HEK293 (cell line): ENCODE data around the gene ACER3.

ENCODE experiments used
- CTCF ChIA-PET: fragments of 350-600 bp; formaldehyde crosslinking; extraction: SDS; loops from one replicate; lab custom pipeline; 2021; ENCODE audit warnings: antibody characterized with exemption; lab: Yijun Ruan, JAX
- POLR2A ChIA-PET: fragments of 300-600 bp; formaldehyde crosslinking; extraction: SDS; loops from one replicate; lab custom pipeline; 2020; ENCODE audit warnings: antibody characterized with exemption, inconsistent platforms; lab: Yijun Ruan, JAX
- H3K27ac ChIP-seq: fragments of 200-500 bp; sonication (Bioruptor generic); 2 replicates; pipeline ENCODE4 v1.5.1; 2014; ENCODE audit warnings: low read depth, low read length, control low read depth, inconsistent platforms; ENCODE audit errors: extremely low read depth
- H3K36me3 ChIP-seq, 2 experiments: fragments of 200-500 bp in 1 of 2; sonication (Bioruptor generic) in 1 of 2; 1 replicate in 1 of 2; 2 replicates in 1 of 2; pipeline ENCODE4 v1.5.1; 2014 to 2017; ENCODE audit warnings: inconsistent platforms in 2 of 2, low read length in 2 of 2; ENCODE audit not compliant: control insufficient read depth in 2 of 2, insufficient read depth in 1 of 2
- H3K4me1 ChIP-seq: fragments of 200-500 bp; sonication (Bioruptor generic); 2 replicates; pipeline ENCODE4 v1.5.1; 2014; ENCODE audit warnings: mild to moderate bottlenecking, low read length, inconsistent platforms; ENCODE audit not compliant: control insufficient read depth, insufficient read depth
- H3K4me3 ChIP-seq: 2 replicates; pipeline ENCODE4 v1.5.1; 2011; ENCODE audit warnings: low read depth, mild to moderate bottlenecking, control low read depth, low read length, moderate library complexity
- H3K9me3 ChIP-seq: fragments of 200-500 bp; sonication (Bioruptor generic); 2 replicates; pipeline ENCODE4 v1.5.1; 2014; ENCODE audit warnings: low read depth, low read length, inconsistent platforms; ENCODE audit not compliant: control insufficient read depth, insufficient read depth
- FEZF1 ChIP-seq: fragments of 450-650 bp; formaldehyde crosslinking; IDR thresholded peaks from 2 replicates; pipeline ENCODE4 v1.5.1; 2016; ENCODE audit warnings: missing biosample characterization, missing genetic modification characterization
- SP3 ChIP-seq: fragments of 450-650 bp; formaldehyde crosslinking; IDR thresholded peaks from 2 replicates; pipeline ENCODE4 v1.5.1; 2016; ENCODE audit warnings: missing biosample characterization, missing genetic modification characterization
- SP7 ChIP-seq: fragments of 450-650 bp; formaldehyde crosslinking; IDR thresholded peaks from 2 replicates; pipeline ENCODE4 v1.5.1; 2016; ENCODE audit warnings: missing biosample characterization, missing genetic modification characterization
- ZBTB48 ChIP-seq: fragments of 450-650 bp; formaldehyde crosslinking; IDR thresholded peaks from 2 replicates; pipeline ENCODE4 v1.5.1; 2016; ENCODE audit warnings: missing biosample characterization, missing genetic modification characterization
- ZNF155 ChIP-seq: fragments of 450-650 bp; formaldehyde crosslinking; IDR thresholded peaks from 2 replicates; pipeline ENCODE4 v1.5.1; 2016; ENCODE audit warnings: missing biosample characterization, missing genetic modification characterization
- ZNF16 ChIP-seq: fragments of 450-650 bp; formaldehyde crosslinking; IDR thresholded peaks from 2 replicates; pipeline ENCODE4 v1.5.1; 2016; ENCODE audit warnings: low read depth, missing biosample characterization, missing genetic modification characterization
- ZNF202 ChIP-seq: fragments of 450-650 bp; formaldehyde crosslinking; IDR thresholded peaks from 2 replicates; pipeline ENCODE4 v1.5.1; 2016; ENCODE audit warnings: missing biosample characterization, missing genetic modification characterization, borderline replicate concordance
- ZNF404 ChIP-seq: fragments of 450-650 bp; formaldehyde crosslinking; IDR thresholded peaks from 2 replicates; pipeline ENCODE4 v1.5.1; 2017; ENCODE audit warnings: missing biosample characterization, missing genetic modification characterization
- ZNF426 ChIP-seq: fragments of 450-650 bp; formaldehyde crosslinking; IDR thresholded peaks from 2 replicates; pipeline ENCODE4 v1.5.1; 2017; ENCODE audit warnings: missing biosample characterization, missing genetic modification characterization, mild to moderate bottlenecking, inconsistent platforms, moderate library complexity
- ZNF626 ChIP-seq: fragments of 450-650 bp; sonication (Bioruptor Pico); formaldehyde crosslinking; IDR thresholded peaks from 2 replicates; pipeline ENCODE4 v1.5.1; 2018; ENCODE audit warnings: missing biosample characterization, missing genetic modification characterization, inconsistent platforms
- ZNF776 ChIP-seq: fragments of 450-650 bp; formaldehyde crosslinking; IDR thresholded peaks from 2 replicates; pipeline ENCODE4 v1.5.0; 2017; ENCODE audit warnings: missing biosample characterization, missing genetic modification characterization, borderline replicate concordance
- ZNF837 ChIP-seq: fragments of 450-650 bp; formaldehyde crosslinking; IDR thresholded peaks from 2 replicates; pipeline ENCODE4 v1.5.1; 2016; ENCODE audit warnings: missing biosample characterization, missing genetic modification characterization
- TF ChIP-seq, protein P1 (sequence below): fragments of 450-650 bp; formaldehyde crosslinking; IDR thresholded peaks from 2 replicates; pipeline ENCODE4 v1.5.1; 2016; ENCODE audit warnings: missing biosample characterization, missing genetic modification characterization
- TF ChIP-seq, protein P2 (sequence below): fragments of 450-650 bp; formaldehyde crosslinking; IDR thresholded peaks from 2 replicates; pipeline ENCODE4 v1.5.1; 2016; ENCODE audit warnings: missing biosample characterization, missing genetic modification characterization
- TF ChIP-seq, protein P3 (sequence below): fragments of 450-650 bp; formaldehyde crosslinking; IDR thresholded peaks from 2 replicates; pipeline ENCODE4 v1.5.1; 2017; ENCODE audit warnings: missing biosample characterization, mild to moderate bottlenecking, missing genetic modification characterization, moderate library complexity
- TF ChIP-seq, protein P4 (sequence below): fragments of 450-650 bp; formaldehyde crosslinking; IDR thresholded peaks from 2 replicates; pipeline ENCODE4 v1.5.1; 2016; ENCODE audit warnings: missing biosample characterization, missing genetic modification characterization
- TF ChIP-seq, protein P5 (sequence below): fragments of 450-650 bp; formaldehyde crosslinking; IDR thresholded peaks from 2 replicates; pipeline ENCODE4 v1.5.1; 2016; ENCODE audit warnings: missing biosample characterization, missing genetic modification characterization, borderline replicate concordance

ACER3 gene

DNA sequence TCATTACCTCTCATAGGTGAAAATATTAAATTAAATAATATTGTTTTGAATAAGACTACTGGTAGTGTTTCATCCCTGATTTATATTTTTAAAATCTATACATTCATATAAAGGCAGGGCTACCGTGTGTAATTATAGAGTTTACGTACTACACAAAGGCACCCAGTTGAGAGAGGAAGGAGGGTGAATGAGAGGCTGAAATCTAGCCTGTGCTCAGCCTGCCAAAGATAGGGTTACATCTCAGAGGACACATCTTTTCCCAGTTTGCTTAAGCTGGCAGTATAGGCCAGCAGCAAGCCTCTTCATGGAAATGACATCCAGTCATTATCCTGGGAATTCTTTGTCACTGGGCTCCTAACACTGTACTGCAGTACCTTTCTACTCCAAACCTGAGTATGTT is 166.0 kb downstream of the ACER3 start (continued):
- TF ChIP-seq, protein P1, sequence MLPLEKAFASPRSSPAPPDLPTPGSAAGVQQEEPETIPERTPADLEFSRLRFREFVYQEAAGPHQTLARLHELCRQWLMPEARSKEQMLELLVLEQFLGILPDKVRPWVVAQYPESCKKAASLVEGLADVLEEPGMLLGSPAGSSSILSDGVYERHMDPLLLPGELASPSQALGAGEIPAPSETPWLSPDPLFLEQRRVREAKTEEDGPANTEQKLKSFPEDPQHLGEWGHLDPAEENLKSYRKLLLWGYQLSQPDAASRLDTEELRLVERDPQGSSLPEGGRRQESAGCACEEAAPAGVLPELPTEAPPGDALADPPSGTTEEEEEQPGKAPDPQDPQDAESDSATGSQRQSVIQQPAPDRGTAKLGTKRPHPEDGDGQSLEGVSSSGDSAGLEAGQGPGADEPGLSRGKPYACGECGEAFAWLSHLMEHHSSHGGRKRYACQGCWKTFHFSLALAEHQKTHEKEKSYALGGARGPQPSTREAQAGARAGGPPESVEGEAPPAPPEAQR (tag by site-specific recombination), result no peak

GRCh38 chr11:77027275-77027674 is 166.6 kb downstream of the ACER3 start:
- H3K4me3 ChIP-seq, result no peak overlapping the region

DNA sequence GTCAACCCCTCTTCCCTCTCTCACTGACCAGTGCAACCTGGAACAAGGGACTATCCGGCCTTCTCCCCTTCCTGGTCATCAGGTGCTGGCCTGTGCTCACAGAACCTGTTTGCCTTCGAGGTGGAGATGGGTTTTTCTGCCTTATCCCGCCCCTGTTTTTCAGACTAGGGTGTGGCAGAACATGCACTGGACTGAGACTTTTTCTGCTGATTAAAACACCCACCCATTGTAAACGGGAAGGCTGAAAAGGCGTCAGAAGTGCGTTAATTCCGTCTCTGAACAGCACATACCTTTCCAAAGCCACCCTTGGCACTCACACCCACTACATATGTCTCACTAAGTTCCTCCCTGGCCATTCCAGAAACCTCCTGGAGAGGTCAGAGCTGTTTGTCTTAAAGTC is 169.1 kb downstream of the ACER3 start:
- ChIA-PET CTCF (interaction anchor here (0.8 to 2.3 kb wide), 3 partner anchors 15 to 111 kb away, joined by 3 to 8 read pairs (median 5); no protein-coding TSS in a partner anchor), POLR2A (interaction anchor here (0.6 kb wide), 1 partner anchor 226 kb away, joined by 6 read pairs; no protein-coding TSS in a partner anchor)
- H3K27ac ChIP-seq, result no peak overlapping the region
- H3K4me1 ChIP-seq, result no peaks in the 10 kb centered on the region
- no peak for TF ChIP-seq ZNF837
- TF ChIP-seq, protein P2, sequence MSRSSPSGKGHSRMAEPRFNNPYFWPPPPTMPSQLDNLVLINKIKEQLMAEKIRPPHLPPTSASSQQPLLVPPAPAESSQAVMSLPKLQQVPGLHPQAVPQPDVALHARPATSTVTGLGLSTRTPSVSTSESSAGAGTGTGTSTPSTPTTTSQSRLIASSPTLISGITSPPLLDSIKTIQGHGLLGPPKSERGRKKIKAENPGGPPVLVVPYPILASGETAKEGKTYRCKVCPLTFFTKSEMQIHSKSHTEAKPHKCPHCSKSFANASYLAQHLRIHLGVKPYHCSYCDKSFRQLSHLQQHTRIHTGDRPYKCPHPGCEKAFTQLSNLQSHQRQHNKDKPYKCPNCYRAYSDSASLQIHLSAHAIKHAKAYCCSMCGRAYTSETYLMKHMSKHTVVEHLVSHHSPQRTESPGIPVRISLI (tag by site-specific recombination), result no peak
- no peak for TF ChIP-seq SP3 (tag by site-specific recombination)
- TF ChIP-seq ZNF776 (tag by site-specific recombination), result no peak
- TF ChIP-seq, protein P3, sequence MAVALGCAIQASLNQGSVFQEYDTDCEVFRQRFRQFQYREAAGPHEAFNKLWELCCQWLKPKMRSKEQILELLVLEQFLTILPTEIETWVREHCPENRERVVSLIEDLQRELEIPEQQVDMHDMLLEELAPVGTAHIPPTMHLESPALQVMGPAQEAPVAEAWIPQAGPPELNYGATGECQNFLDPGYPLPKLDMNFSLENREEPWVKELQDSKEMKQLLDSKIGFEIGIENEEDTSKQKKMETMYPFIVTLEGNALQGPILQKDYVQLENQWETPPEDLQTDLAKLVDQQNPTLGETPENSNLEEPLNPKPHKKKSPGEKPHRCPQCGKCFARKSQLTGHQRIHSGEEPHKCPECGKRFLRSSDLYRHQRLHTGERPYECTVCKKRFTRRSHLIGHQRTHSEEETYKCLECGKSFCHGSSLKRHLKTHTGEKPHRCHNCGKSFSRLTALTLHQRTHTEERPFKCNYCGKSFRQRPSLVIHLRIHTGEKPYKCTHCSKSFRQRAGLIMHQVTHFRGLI (tag by site-specific recombination), result no peak
- TF ChIP-seq SP7 (tag by site-specific recombination), result no peak
- TF ChIP-seq ZNF404 (tag by site-specific recombination), result no peak
- TF ChIP-seq ZNF202 (tag by site-specific recombination), result no peak
- TF ChIP-seq, protein P4, sequence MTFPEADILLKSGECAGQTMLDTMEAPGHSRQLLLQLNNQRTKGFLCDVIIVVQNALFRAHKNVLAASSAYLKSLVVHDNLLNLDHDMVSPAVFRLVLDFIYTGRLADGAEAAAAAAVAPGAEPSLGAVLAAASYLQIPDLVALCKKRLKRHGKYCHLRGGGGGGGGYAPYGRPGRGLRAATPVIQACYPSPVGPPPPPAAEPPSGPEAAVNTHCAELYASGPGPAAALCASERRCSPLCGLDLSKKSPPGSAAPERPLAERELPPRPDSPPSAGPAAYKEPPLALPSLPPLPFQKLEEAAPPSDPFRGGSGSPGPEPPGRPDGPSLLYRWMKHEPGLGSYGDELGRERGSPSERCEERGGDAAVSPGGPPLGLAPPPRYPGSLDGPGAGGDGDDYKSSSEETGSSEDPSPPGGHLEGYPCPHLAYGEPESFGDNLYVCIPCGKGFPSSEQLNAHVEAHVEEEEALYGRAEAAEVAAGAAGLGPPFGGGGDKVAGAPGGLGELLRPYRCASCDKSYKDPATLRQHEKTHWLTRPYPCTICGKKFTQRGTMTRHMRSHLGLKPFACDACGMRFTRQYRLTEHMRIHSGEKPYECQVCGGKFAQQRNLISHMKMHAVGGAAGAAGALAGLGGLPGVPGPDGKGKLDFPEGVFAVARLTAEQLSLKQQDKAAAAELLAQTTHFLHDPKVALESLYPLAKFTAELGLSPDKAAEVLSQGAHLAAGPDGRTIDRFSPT (tag by site-specific recombination), result no peak
- no peak for TF ChIP-seq ZNF155 (tag by site-specific recombination)
- TF ChIP-seq ZNF626 (tag by site-specific recombination), result no peak
- TF ChIP-seq, protein P5, sequence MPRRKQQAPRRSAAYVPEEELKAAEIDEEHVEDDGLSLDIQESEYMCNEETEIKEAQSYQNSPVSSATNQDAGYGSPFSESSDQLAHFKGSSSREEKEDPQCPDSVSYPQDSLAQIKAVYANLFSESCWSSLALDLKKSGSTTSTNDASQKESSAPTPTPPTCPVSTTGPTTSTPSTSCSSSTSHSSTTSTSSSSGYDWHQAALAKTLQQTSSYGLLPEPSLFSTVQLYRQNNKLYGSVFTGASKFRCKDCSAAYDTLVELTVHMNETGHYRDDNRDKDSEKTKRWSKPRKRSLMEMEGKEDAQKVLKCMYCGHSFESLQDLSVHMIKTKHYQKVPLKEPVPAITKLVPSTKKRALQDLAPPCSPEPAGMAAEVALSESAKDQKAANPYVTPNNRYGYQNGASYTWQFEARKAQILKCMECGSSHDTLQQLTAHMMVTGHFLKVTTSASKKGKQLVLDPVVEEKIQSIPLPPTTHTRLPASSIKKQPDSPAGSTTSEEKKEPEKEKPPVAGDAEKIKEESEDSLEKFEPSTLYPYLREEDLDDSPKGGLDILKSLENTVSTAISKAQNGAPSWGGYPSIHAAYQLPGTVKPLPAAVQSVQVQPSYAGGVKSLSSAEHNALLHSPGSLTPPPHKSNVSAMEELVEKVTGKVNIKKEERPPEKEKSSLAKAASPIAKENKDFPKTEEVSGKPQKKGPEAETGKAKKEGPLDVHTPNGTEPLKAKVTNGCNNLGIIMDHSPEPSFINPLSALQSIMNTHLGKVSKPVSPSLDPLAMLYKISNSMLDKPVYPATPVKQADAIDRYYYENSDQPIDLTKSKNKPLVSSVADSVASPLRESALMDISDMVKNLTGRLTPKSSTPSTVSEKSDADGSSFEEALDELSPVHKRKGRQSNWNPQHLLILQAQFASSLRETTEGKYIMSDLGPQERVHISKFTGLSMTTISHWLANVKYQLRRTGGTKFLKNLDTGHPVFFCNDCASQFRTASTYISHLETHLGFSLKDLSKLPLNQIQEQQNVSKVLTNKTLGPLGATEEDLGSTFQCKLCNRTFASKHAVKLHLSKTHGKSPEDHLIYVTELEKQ (tag by site-specific recombination), result no peak
- no peak for TF ChIP-seq ZBTB48 (tag by site-specific recombination)
- TF ChIP-seq ZNF16, result no peak
- TF ChIP-seq, all 188 proteins: peak for 0
- H3K4me3 ChIP-seq, result no peak overlapping the region
- no peaks in the 10 kb centered on the region for H3K36me3 ChIP-seq
- no peaks in the 10 kb centered on the region for H3K9me3 ChIP-seq

More at GRCh38 chr11:77027275-77027674, 166.6 kb downstream of the ACER3 start:
- Histone ChIP-seq H3K4me1 (no peaks in the 10 kb centered on the region), H3K9me3 (no peaks in the 10 kb centered on the region), H3K36me3 (no peaks in the 10 kb centered on the region), H3K27ac (no peak overlapping the region)
- POLR2A ChIA-PET, result no interaction called here
- CTCF ChIA-PET, result interaction anchor here (0.6 to 1.7 kb wide), 7 partner anchors 9 to 959 kb away, joined by 3 to 6 read pairs (median 3); no protein-coding TSS in a partner anchor
- TF ChIP-seq FEZF1 (tag by site-specific recombination) (no peak), ZNF426 (tag by site-specific recombination) (no peak)
